Body of pancreas (tissue), 4 donors: ENCODE measurements around the gene TMEM144. TPM values are rescaled to one million over a fixed set of nuclear protein-coding genes. Genes with fewer than 3 reads are reported as not detected.

ENCODE experiments used
- ATAC-seq: fragments of 150-250 bp; one replicate; pipeline ENCODE4 v1.9.1; 2016
- DNase-seq, 4 donors: peaks; one replicate each; pipeline ENCODE4 v3.0.0-alpha.2; 2019
- H3K27ac ChIP-seq, 4 donors: fragments of 200-600 bp; sonication (generic); 1 replicate in 3 of 4; 2 replicates in 1 of 4; pipeline versions ENCODE4 v1.5.1 to v1.6.1; 2016 to 2019; ENCODE audit warnings: mild to moderate bottlenecking in 1 of 4, mixed read lengths in 1 of 4, moderate library complexity in 1 of 4
- H3K27me3 ChIP-seq, 2 donors: fragments of 200-600 bp; sonication (generic); one replicate each; pipeline ENCODE4 v1.6.0; 2016; ENCODE audit warnings: mild to moderate bottlenecking in 1 of 2
- H3K36me3 ChIP-seq, 2 donors: fragments of 200-600 bp; sonication (generic); replicated peaks in 1 of 2; 2 replicates each; pipeline ENCODE4 v1.5.1; 2016; ENCODE audit warnings: low read depth in 2 of 2; ENCODE audit not compliant: insufficient read depth in 1 of 2
- H3K4me1 ChIP-seq: fragments of 200-600 bp; sonication (generic); one replicate; pipeline ENCODE4 v1.6.0; 2016
- H3K4me3 ChIP-seq, 2 donors: fragments of 200-600 bp; sonication (generic); 1 replicate in 1 of 2; 2 replicates in 1 of 2; pipeline ENCODE4 v1.5.1; 2016 to 2019
- H3K9me3 ChIP-seq, 3 donors: fragments of 200-600 bp; sonication (generic); 1 replicate in 2 of 3; 2 replicates in 1 of 3; pipeline ENCODE4 v1.5.1; 2016
- CTCF ChIP-seq, 7 experiments: fragments of 450-650 bp in 4 of 7; fragments of 200-600 bp in 3 of 7; sonication (generic) in 3 of 7; IDR thresholded peaks; one replicate each; pipeline ENCODE4 v1.5.1; 2016 to 2019; ENCODE audit warnings: antibody characterized with exemption in 7 of 7
- POLR2A ChIP-seq, 3 donors: fragments of 450-650 bp; IDR thresholded peaks; one replicate each; pipeline ENCODE4 v1.6.1; 2016; ENCODE audit warnings: antibody characterized with exemption in 3 of 3, mild to moderate bottlenecking in 2 of 3
- WGBS, 2 donors: methylation state at CpG; one replicate each; pipeline ENCODE4 v1.1.5; 2017; 5-methylcytosine and 5-hydroxymethylcytosine counted together
- intact Hi-C: fragments of 100-400 bp; cut with DNase I; formaldehyde crosslinking; loops from one replicate; pipeline ENCODE4 v1.15.1; 2023
- total RNA-seq, 2 donors: library from RNA; depleted of rRNA; stranded (reverse); fragments of >200 nt; gene quantifications; one replicate each; pipeline ENCODE4 v1.1.0, GENCODE V29; 2016

Gene TMEM144
- total RNA-seq, 2 donors from 2014 or later, result 10.5 to 13.0 TPM

GRCh38 chr4:158179465-158179864 lies 30.8 kb upstream of the TMEM144 start:
- Histone ChIP-seq H3K4me3 (no peak overlapping the region), H3K4me1 (peaks cover 18% of the 10 kb centered on the region), H3K36me3 (no peaks in the 10 kb centered on the region), H3K27ac (no peak overlapping the region), H3K27me3 (no peaks in the 10 kb centered on the region), H3K9me3 (no peaks in the 10 kb centered on the region)
- no peak for TF ChIP-seq POLR2A (IDR thresholded peaks at IDR 0.05)
- no peak for TF ChIP-seq CTCF (IDR thresholded peaks at IDR 0.05)
- intact Hi-C loops, result no loop called here
- 80 to 82% methylated on average over 3 of the region's 3 CpGs for WGBS, 2 donors
- no peak for ATAC-seq
- DNase-seq, result no peak

GRCh38 chr4:158181906-158182305 lies 28.4 kb upstream of the TMEM144 start:
- ATAC-seq (no peak), DNase-seq (no peak)
- Histone ChIP-seq H3K4me1 (peaks cover 2% of the 10 kb centered on the region), H3K27ac (no peak overlapping the region), H3K9me3 (no peaks in the 10 kb centered on the region), H3K4me3 (no peak overlapping the region), H3K27me3 (no peaks in the 10 kb centered on the region), H3K36me3 (no peaks in the 10 kb centered on the region)
- TF ChIP-seq CTCF (IDR thresholded peaks at IDR 0.05) (no peak), POLR2A (IDR thresholded peaks at IDR 0.05) (no peak)
- 84 to 87% methylated on average over 5 of the region's 5 CpGs for WGBS, 2 donors
- intact Hi-C loops, result no loop called here

DNA sequence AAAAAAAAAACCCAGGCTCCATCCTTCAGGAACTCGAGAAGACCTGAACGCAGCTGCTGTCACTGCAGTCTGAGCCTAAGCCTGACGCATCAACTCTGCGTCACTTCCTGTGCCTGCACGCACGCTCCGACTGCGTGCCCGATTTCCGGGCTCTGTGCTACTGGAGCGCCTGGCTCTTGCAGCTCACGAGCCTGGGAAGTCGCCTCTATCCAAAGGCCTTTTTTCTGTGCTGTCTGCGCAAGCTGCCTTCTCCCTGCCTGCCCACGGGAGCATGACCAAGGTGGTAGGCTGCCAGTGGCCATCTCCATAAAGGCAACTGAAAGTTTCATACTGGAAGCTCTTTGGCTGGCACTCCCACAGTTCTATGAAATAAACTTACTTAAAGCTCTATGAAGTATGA lies 27.6 kb upstream of the TMEM144 start:
- TF ChIP-seq POLR2A (IDR thresholded peaks at IDR 0.05), result no peak
- TF ChIP-seq CTCF (IDR thresholded peaks at IDR 0.05), result no peak
- no peaks in the 10 kb centered on the region for H3K9me3 ChIP-seq
- no peak overlapping the region for H3K4me3 ChIP-seq
- H3K36me3 ChIP-seq, result no peaks in the 10 kb centered on the region
- H3K27ac ChIP-seq, result no peak overlapping the region
- intact Hi-C loops, result no loop called here
- no peak for ATAC-seq
- H3K27me3 ChIP-seq, result no peaks in the 10 kb centered on the region
- WGBS, 2 donors, result 95 to 96% methylated on average over 15 of the region's 15 CpGs
- no peak for DNase-seq
- no peaks in the 10 kb centered on the region for H3K4me1 ChIP-seq

DNA sequence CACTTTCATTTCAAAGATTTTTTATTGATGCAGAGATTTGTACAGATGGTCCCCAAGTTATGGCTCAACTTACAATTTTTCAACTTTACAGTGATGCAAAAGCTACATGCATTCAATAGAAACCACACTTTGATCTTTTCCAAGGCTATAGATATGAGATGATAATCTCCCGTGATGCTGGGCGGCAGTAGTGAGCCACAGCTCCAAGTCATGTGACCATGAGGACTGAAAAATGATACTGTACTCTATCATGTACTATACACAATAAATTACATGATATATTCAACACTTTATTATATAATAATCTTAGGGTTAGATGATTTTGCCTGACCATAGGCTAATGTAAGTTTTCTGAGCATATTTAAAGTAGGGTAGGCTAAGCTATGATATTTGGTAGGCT lies 23.5 kb upstream of the TMEM144 start:
- Histone ChIP-seq H3K9me3 (no peaks in the 10 kb centered on the region), H3K4me3 (no peak overlapping the region), H3K4me1 (no peaks in the 10 kb centered on the region), H3K36me3 (no peaks in the 10 kb centered on the region), H3K27ac (no peak overlapping the region), H3K27me3 (no peaks in the 10 kb centered on the region)
- intact Hi-C loops, result no loop called here
- 25 to 30% methylated on average over 2 of the region's 2 CpGs for WGBS, 2 donors
- no peak for TF ChIP-seq POLR2A (IDR thresholded peaks at IDR 0.05)
- no peak for TF ChIP-seq CTCF (IDR thresholded peaks at IDR 0.05)
- ATAC-seq, result no peak
- no peak for DNase-seq

DNA sequence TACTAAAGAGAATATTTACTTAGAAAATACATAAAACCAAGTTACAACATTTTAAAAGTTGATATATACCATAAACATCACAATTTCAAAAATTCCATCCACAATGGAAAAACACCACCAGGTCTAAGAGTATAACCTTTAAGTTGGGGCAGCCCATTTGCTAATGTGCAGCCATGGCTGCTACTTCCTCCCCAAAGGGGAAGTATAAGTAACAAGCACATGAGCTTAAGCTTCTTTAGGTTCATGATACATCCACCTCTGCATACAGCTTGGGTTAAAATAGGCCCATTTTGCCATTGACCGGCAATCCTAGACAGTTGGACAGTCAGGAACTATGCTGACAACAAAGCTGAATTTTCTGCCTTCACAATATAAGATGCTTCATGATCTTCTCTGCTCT lies 20.9 kb upstream of the TMEM144 start:
- Histone ChIP-seq H3K27ac (no peak overlapping the region), H3K4me3 (no peak overlapping the region), H3K36me3 (no peaks in the 10 kb centered on the region), H3K9me3 (no peaks in the 10 kb centered on the region), H3K4me1 (no peaks in the 10 kb centered on the region), H3K27me3 (no peaks in the 10 kb centered on the region)
- TF ChIP-seq CTCF (IDR thresholded peaks at IDR 0.05) (no peak), POLR2A (IDR thresholded peaks at IDR 0.05) (no peak)
- intact Hi-C loops, result no loop called here
- DNase-seq (no peak), ATAC-seq (no peak)
- 92 to 95% methylated on average over 1 of the region's 1 CpG for WGBS, 2 donors
